HG03159 (cell line): ENCODE data around the gene TMEM151A.
"Not testable (repeated sequence)": the region's sequence is repeated elsewhere in the genome, so short reads cannot be mapped to it uniquely, and the experiment has no call there.

Experiments used
- ATAC-seq: cut with Tn5 transposase; IDR thresholded peaks from one replicate; pipeline ENCODE4 v1.9.1; 2021; ENCODE audit warnings: mild to moderate bottlenecking, moderate library complexity; ENCODE audit not compliant: unreplicated experiment

TMEM151A gene

GRCh38 chr11:66291706-66292542, at the start of gene TMEM151A:
TSS of gene TMEM151A (plus strand) at chr11:66291894. CDS start at chr11:66292014, 120 bp downstream.
- no peak for ATAC-seq

GRCh38 chr11:66242095-66242765, 49.5 kb upstream of the TMEM151A start:
- ATAC-seq, result no peak

- ATAC-seq, result no peak
Measured at GRCh38 chr11:66243782-66244535, 47.7 kb upstream of the TMEM151A start.

- no peak for ATAC-seq
Measured at GRCh38 chr11:66247295-66247694, 44.4 kb upstream of the TMEM151A start.

- no peak for ATAC-seq
Measured at GRCh38 chr11:66247801-66248200, 43.9 kb upstream of the TMEM151A start.

- ATAC-seq, result no peak
Measured at GRCh38 chr11:66248903-66249302, 42.8 kb upstream of the TMEM151A start.

GRCh38 chr11:66251809-66252208, 39.9 kb upstream of the TMEM151A start:
- no peak for ATAC-seq

- ATAC-seq, result not testable (repeated sequence)
Measured at GRCh38 chr11:66253081-66253480, 38.6 kb upstream of the TMEM151A start.

GRCh38 chr11:66258473-66258893, 33.2 kb upstream of the TMEM151A start:
- no peak for ATAC-seq

GRCh38 chr11:66259225-66259624, 32.5 kb upstream of the TMEM151A start:
- ATAC-seq, result no peak

- no peak for ATAC-seq
Measured at GRCh38 chr11:66259956-66260355, 31.7 kb upstream of the TMEM151A start.

GRCh38 chr11:66261578-66261977, 30.1 kb upstream of the TMEM151A start:
- ATAC-seq, result no peak

- no peak for ATAC-seq
Measured at GRCh38 chr11:66262191-66262590, 29.5 kb upstream of the TMEM151A start.

- no peak for ATAC-seq
Measured at GRCh38 chr11:66262696-66263095, 29.0 kb upstream of the TMEM151A start.

- no peak for ATAC-seq
Measured at GRCh38 chr11:66263231-66263630, 28.5 kb upstream of the TMEM151A start.

- no peak for ATAC-seq
Measured at GRCh38 chr11:66263785-66264184, 27.9 kb upstream of the TMEM151A start.

- no peak for ATAC-seq
Measured at GRCh38 chr11:66264383-66264782, 27.3 kb upstream of the TMEM151A start.

- no peak for ATAC-seq
Measured at GRCh38 chr11:66264914-66265313, 26.8 kb upstream of the TMEM151A start.

- no peak for ATAC-seq
Measured at GRCh38 chr11:66265531-66266377, 25.9 kb upstream of the TMEM151A start.

- no peak for ATAC-seq
Measured at GRCh38 chr11:66266378-66267038, 25.2 kb upstream of the TMEM151A start.
